ENCODE data around the gene ZNF827. TPM values are rescaled to one million over a fixed set of nuclear protein-coding genes. Genes with fewer than 3 reads are reported as not detected.
A peak's percentile ranks its signal among the peaks of the same experiment; 100 is the strongest.

The ZNF827 gene
- total RNA-seq, 6 donors from 2014 or later, result 8.1 to 68.1 (median 18.3) TPM

DNA sequence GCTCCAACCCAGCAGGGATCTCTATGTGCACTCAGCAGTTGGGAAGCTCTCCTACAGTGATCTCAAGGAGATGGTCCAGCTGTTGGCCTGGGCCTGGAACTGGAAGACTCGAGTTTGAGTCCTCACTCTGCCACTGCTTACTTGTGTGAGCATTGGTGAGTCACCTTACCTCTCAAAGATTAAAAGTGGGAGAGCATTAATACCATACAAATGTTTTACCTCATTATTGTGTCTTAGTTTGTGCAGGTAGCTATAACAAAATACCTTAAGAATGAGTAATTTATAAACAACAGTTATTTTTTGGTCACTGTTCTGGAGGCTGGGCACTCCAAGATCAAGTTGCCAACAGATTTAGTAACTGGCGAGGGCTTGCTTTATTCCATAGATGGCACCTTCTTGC lies 21.4 kb upstream of the ZNF827 start:
- DNase-seq, result no peak
- TF ChIP-seq EP300 (IDR thresholded peaks at IDR 0.05) (no peak), POLR2AphosphoS5 (IDR thresholded peaks at IDR 0.05) (no peak), POLR2A (IDR thresholded peaks at IDR 0.05) (no peak)
- TF ChIP-seq, protein P1, sequence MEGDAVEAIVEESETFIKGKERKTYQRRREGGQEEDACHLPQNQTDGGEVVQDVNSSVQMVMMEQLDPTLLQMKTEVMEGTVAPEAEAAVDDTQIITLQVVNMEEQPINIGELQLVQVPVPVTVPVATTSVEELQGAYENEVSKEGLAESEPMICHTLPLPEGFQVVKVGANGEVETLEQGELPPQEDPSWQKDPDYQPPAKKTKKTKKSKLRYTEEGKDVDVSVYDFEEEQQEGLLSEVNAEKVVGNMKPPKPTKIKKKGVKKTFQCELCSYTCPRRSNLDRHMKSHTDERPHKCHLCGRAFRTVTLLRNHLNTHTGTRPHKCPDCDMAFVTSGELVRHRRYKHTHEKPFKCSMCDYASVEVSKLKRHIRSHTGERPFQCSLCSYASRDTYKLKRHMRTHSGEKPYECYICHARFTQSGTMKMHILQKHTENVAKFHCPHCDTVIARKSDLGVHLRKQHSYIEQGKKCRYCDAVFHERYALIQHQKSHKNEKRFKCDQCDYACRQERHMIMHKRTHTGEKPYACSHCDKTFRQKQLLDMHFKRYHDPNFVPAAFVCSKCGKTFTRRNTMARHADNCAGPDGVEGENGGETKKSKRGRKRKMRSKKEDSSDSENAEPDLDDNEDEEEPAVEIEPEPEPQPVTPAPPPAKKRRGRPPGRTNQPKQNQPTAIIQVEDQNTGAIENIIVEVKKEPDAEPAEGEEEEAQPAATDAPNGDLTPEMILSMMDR (IDR thresholded peaks at IDR 0.05), result no peak
- Histone ChIP-seq H3K27ac (no peak overlapping the region), H3K4me1 (no peaks in the 10 kb centered on the region), H3K4me3 (no peak overlapping the region), H3K9me3 (peaks cover 0 to 3% (median 0%) of the 10 kb centered on the region in 4 donors), H3K27me3 (no peaks in the 10 kb centered on the region), H3K36me3 (no peaks in the 10 kb centered on the region)
- 77 to 93% methylated on average over 2 of the region's 2 CpGs for WGBS, 2 donors
- no peak for ATAC-seq (ENCODE audit: low FRiP score in 2 of 2)

DNA sequence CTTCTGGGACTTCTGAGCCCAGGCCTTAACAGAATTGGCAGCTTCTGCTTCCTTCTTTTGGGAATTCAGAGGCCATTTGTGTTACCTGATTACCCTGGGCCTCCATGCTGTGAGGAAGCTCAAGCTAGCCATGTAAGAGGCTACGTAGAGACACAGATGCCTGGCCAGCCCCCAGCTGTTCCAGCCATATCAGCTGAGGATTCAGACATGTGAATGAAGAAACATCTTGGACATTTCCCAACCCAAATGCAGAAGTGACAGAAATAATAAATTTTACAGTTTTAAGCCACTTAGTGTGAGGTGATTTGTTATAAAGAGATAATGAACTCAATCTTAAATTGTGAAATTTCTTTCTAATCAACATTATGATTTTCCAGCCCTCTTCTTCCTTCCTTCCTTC lies 18.7 kb upstream of the ZNF827 start:
- TF ChIP-seq POLR2A (IDR thresholded peaks at IDR 0.05) (no peak), POLR2AphosphoS5 (IDR thresholded peaks at IDR 0.05) (no peak), EP300 (IDR thresholded peaks at IDR 0.05) (no peak)
- TF ChIP-seq, protein P1 (IDR thresholded peaks at IDR 0.05), result no peak
- 42 to 78% methylated on average over 1 of the region's 1 CpG for WGBS, 2 donors
- Histone ChIP-seq H3K27ac (no peak overlapping the region), H3K4me3 (no peak overlapping the region), H3K4me1 (no peaks in the 10 kb centered on the region), H3K9me3 (no peaks in the 10 kb centered on the region), H3K36me3 (no peaks in the 10 kb centered on the region), H3K27me3 (no peaks in the 10 kb centered on the region)
- DNase-seq (no peak), ATAC-seq (ENCODE audit: low FRiP score in 2 of 2) (no peak)

DNA sequence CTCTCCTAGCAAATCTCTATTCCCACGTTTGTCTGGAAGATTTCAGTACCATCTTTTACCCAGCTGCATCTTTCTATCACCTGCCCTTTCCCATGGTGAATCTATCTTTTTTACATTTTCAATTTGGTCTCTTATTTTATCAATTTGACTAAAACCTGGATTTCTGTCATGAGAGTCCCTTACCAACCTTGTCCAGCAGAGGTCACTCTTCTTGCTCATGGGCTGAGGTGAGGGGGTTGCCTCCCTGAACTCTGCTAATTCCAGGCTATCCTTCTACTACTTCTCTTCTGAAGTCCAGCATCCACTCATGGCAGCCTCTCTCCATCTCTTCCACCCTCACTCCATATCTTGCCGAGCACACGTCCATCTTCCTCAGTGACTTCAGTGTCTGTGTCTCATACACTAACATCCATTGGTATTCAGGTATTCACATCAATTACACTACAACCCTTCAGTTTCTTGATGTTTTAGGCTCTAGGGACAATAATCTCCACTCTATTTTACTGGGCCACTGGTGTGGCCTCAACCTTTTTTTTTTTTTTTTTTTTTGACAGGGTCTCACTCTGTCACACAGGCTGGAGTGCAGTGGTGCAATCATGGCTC lies 17.8 kb upstream of the ZNF827 start:
- TF ChIP-seq, protein P1 (IDR thresholded peaks at IDR 0.05), result peak; percentile 21 to 52 (median 43)
- no peak for TF ChIP-seq EP300 (IDR thresholded peaks at IDR 0.05)
- Histone ChIP-seq H3K36me3 (no peaks in the 10 kb centered on the region), H3K4me1 (no peaks in the 10 kb centered on the region), H3K9me3 (no peaks in the 10 kb centered on the region), H3K4me3 (no peak overlapping the region), H3K27me3 (no peaks in the 10 kb centered on the region), H3K27ac (no peak overlapping the region)
- 55 to 62% methylated on average over 3 of the region's 3 CpGs for WGBS, 2 donors
- peak in 1 of 2 donors; percentile 44 for ATAC-seq (ENCODE audit: low FRiP score in 2 of 2)
- DNase-seq, result no peak

DNA sequence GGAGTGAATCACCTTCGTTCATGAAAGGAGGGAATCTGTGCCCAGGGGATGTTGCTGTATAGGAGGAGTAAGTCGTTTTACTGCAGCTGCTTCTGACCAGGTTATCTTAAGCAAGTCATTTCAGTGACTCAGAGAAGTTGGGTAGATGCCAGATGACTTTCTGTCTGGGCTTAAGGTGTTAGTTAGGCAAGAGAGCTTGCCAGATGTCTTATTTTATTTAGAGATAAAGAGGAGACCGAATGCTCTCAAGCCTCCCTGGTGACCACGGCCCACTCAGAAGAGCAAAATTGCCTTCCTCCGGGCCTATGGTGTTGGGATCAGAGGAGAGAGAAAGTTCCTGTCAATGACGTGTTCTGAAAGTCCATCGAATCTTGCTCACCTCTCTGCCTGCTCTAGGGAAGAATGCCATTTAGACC lies 16.3 kb upstream of the ZNF827 start:
- no peaks in the 10 kb centered on the region for H3K27me3 ChIP-seq
- H3K4me1 ChIP-seq, result no peaks in the 10 kb centered on the region
- DNase-seq, result no peak
- no peaks in the 10 kb centered on the region for H3K36me3 ChIP-seq
- no peak overlapping the region for H3K4me3 ChIP-seq
- no peak overlapping the region for H3K27ac ChIP-seq
- ATAC-seq (ENCODE audit: low FRiP score in 2 of 2), result peak in 1 of 2 donors; percentile 25
- no peaks in the 10 kb centered on the region for H3K9me3 ChIP-seq
- WGBS, 2 donors, result 74 to 79% methylated on average over 7 of the region's 7 CpGs
- TF ChIP-seq POLR2A (IDR thresholded peaks at IDR 0.05) (no peak), EP300 (IDR thresholded peaks at IDR 0.05) (no peak), POLR2AphosphoS5 (IDR thresholded peaks at IDR 0.05) (no peak)
- TF ChIP-seq, protein P1 (IDR thresholded peaks at IDR 0.05), result no peak

DNA sequence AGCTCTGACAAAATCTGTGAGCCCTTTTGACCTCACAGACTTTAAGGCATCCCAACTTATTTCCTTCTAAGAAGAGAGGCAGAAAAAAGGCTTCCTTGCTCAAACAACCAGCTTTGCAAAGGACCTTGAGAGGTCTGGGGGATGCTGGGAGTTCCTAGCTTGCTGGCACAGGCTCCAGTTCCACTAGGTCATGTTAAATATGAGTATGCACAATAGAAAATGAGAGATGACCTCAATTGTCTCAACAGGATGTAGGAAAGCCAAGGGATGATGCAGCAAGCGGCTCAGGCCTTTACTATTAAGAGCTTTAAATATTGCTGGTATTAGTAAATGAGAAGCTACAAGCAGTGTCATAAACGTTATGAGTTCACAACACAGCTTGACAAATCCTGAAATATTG lies 13.3 kb upstream of the ZNF827 start:
- no peaks in the 10 kb centered on the region for H3K36me3 ChIP-seq
- no peaks in the 10 kb centered on the region for H3K4me1 ChIP-seq
- WGBS, 2 donors, result 75 to 76% methylated on average over 2 of the region's 2 CpGs
- no peak for DNase-seq
- H3K27ac ChIP-seq, result no peak overlapping the region
- TF ChIP-seq, protein P1 (IDR thresholded peaks at IDR 0.05), result no peak
- TF ChIP-seq POLR2AphosphoS5 (IDR thresholded peaks at IDR 0.05), result no peak
- TF ChIP-seq POLR2A (IDR thresholded peaks at IDR 0.05), result no peak
- TF ChIP-seq EP300 (IDR thresholded peaks at IDR 0.05), result no peak
- H3K27me3 ChIP-seq, result no peaks in the 10 kb centered on the region
- no peak overlapping the region for H3K4me3 ChIP-seq
- H3K9me3 ChIP-seq, result no peaks in the 10 kb centered on the region
- ATAC-seq (ENCODE audit: low FRiP score in 2 of 2), result no peak
